ENCODE data around the gene CCNA1. TPM values are rescaled to one million over a fixed set of nuclear protein-coding genes. Genes with fewer than 3 reads are reported as not detected.

The CCNA1 gene
- polyA plus RNA-seq, 3 donors: 0.24 to 0.34 TPM; not detected in 1

GRCh38 chr13:36445891-36446351, 13.6 kb downstream of the CCNA1 start:
- WGBS, 3 donors: 62 to 87% (median 84%) methylated on average over 2 of the region's 2 CpGs
- H3K27ac ChIP-seq (ENCODE audit: low read depth, low read length): no peak overlapping the region

- no peak overlapping the region for H3K27ac ChIP-seq (ENCODE audit: low read depth, low read length)
- 70 to 76% (median 72%) methylated on average over 7 of the region's 7 CpGs for WGBS, 3 donors
Observed at GRCh38 chr13:36447501-36447900, 15.2 kb downstream of the CCNA1 start.

- WGBS, 3 donors: 20 to 42% (median 33%) methylated on average over 3 of the region's 3 CpGs
Observed at GRCh38 chr13:36450534-36450933, 18.2 kb downstream of the CCNA1 start.

GRCh38 chr13:36453516-36453915, 21.2 kb downstream of the CCNA1 start:
- no peak overlapping the region for H3K27ac ChIP-seq (ENCODE audit: low read depth, low read length)
- 60 to 71% (median 69%) methylated on average over 5 of the region's 5 CpGs for WGBS, 3 donors

More at GRCh38 chr13:36450534-36450933, 18.2 kb downstream of the CCNA1 start:
- no peak overlapping the region for H3K27ac ChIP-seq (ENCODE audit: low read depth, low read length)

GRCh38 chr13:36454121-36454520, 21.8 kb downstream of the CCNA1 start:
- no peak overlapping the region for H3K27ac ChIP-seq (ENCODE audit: low read depth, low read length)
- 50 to 64% (median 62%) methylated on average over 1 of the region's 1 CpG for WGBS, 3 donors

- no peak overlapping the region for H3K27ac ChIP-seq (ENCODE audit: low read depth, low read length)
- WGBS, 3 donors: 44 to 65% (median 59%) methylated on average over 3 of the region's 3 CpGs
Observed at GRCh38 chr13:36454987-36455386, 22.7 kb downstream of the CCNA1 start.

- WGBS, 3 donors: 57 to 65% (median 63%) methylated on average over 2 of the region's 2 CpGs
- H3K27ac ChIP-seq (ENCODE audit: low read depth, low read length): no peak overlapping the region
Observed at GRCh38 chr13:36456577-36456976, 24.3 kb downstream of the CCNA1 start.

GRCh38 chr13:36461506-36461905, 29.2 kb downstream of the CCNA1 start:
- H3K27ac ChIP-seq (ENCODE audit: low read depth, low read length): no peak overlapping the region

- WGBS, 3 donors: 81 to 88% (median 86%) methylated on average over 2 of the region's 2 CpGs
- H3K27ac ChIP-seq (ENCODE audit: low read depth, low read length): no peak overlapping the region
Observed at GRCh38 chr13:36475468-36475867, 43.2 kb downstream of the CCNA1 start.

GRCh38 chr13:36476661-36477060, 44.4 kb downstream of the CCNA1 start:
- no peak overlapping the region for H3K27ac ChIP-seq (ENCODE audit: low read depth, low read length)
- 62 to 75% (median 68%) methylated on average over 2 of the region's 2 CpGs for WGBS, 3 donors

GRCh38 chr13:36480726-36481427, 48.6 kb downstream of the CCNA1 start:
- WGBS, 3 donors: 42 to 48% (median 45%) methylated on average over 2 of the region's 2 CpGs

GRCh38 chr13:36490055-36490454, 57.8 kb downstream of the CCNA1 start:
- no peak overlapping the region for H3K27ac ChIP-seq (ENCODE audit: low read depth, low read length)

More at GRCh38 chr13:36480726-36481427, 48.6 kb downstream of the CCNA1 start:
- no peak overlapping the region for H3K27ac ChIP-seq (ENCODE audit: low read depth, low read length)

Other genes starting within 250 kb of the CCNA1 start
- under 1 TPM in 2 of 3 donors, not detected in 1; 0.04 to 0.07 TPM for gene SOHLH2, start 217.9 kb upstream of the CCNA1 start, polyA plus RNA-seq
- gene CCDC169, start 134.7 kb upstream of the CCNA1 start, polyA plus RNA-seq: under 1 TPM; 0.21 to 0.79 (median 0.24) TPM
- gene SPART, start 86.1 kb upstream of the CCNA1 start, polyA plus RNA-seq: 10 to 100 TPM in 2 of 3 donors, 1 to 10 TPM in 1; 7.6 to 52.0 (median 33.5) TPM
- gene SERTM1, start 241.5 kb downstream of the CCNA1 start, polyA plus RNA-seq: under 1 TPM; 0.03 to 0.42 (median 0.34) TPM

All from adipose tissue (tissue), 3 donors.